ENCODE results near the gene PTTG1IP.

The PTTG1IP gene

GRCh38 chr21:44875316-44875700 lies 1.8 kb upstream of the PTTG1IP start:
- intact Hi-C loops (cut with micrococcal nuclease) = no loop called here
- Mint-ChIP-seq H3K4me1 (ENCODE audit: low read depth) (peaks cover 69% of the 10 kb centered on the region), H3K27me3 (no peaks in the 10 kb centered on the region), H3K4me3 (peak overlapping the region; percentile 97), H3K36me3 (ENCODE audit: low read depth) (peaks cover 30% of the 10 kb centered on the region), H3K9me3 (no peaks in the 10 kb centered on the region), H3K27ac (peak overlapping the region; percentile 100)

DNA sequence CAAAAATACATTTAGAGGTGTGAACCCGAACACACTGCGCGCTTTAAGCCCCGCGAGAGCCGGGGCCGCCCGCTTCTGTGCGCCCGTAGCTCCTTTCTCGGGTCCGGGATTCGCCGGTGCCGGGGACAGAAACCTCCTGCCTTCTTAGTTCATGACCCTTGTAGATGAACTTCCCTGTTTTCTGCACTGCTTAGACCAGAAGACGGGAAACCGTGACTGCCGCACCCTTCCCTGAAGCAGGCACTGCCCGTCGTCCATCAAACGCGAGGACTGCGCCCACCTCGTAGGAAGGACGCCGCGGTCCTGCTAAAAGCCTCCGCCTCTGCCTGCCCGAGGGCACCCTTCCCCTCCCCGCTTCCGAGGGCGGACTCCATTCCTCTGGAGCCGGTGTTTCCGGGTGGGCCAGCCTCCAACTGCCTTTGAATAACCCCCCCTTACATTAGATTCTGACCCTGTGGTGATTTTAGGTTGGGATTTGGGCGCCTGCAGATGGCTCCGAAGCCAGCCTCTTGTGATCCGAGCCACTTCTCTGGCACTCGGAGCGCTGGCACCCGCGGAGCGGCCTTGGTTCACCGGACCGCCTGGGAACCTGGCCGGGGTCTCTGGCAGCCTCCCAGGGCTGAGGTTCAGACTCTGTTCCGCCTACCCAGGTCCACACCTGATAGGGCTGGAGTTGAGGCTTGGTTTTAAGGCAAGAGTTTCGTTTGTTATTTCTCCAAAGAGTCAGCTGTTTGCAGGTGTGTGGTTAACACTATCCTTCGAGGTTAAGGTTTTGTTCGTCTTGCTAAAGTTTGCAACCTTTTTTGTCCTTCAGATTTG lies 1.2 kb upstream of the PTTG1IP start:
- intact Hi-C loops (cut with micrococcal nuclease) = loop anchor here (5.0 kb wide), 2 partner anchors 33 to 72 kb away; partner anchors contain the start of gene UBE2G2
- Mint-ChIP-seq H3K4me3 (peak overlapping the region; percentile 97), H3K9me3 (no peaks in the 10 kb centered on the region), H3K27me3 (no peaks in the 10 kb centered on the region), H3K4me1 (ENCODE audit: low read depth) (peaks cover 70% of the 10 kb centered on the region), H3K36me3 (ENCODE audit: low read depth) (peaks cover 34% of the 10 kb centered on the region), H3K27ac (peak overlapping the region; percentile 100)

GRCh38 chr21:44874240-44874496 lies 678 bp upstream of the PTTG1IP start:
- intact Hi-C loops (cut with micrococcal nuclease) = loop anchor here (5.0 kb wide), 2 partner anchors 33 to 72 kb away; partner anchors contain the start of gene UBE2G2
- Mint-ChIP-seq H3K9me3 (no peaks in the 10 kb centered on the region), H3K27me3 (no peaks in the 10 kb centered on the region), H3K27ac (peak overlapping the region; percentile 100), H3K4me1 (ENCODE audit: low read depth) (peaks cover 67% of the 10 kb centered on the region), H3K4me3 (peak overlapping the region; percentile 97), H3K36me3 (ENCODE audit: low read depth) (peaks cover 35% of the 10 kb centered on the region)

GRCh38 chr21:44872649-44873355 lies 688 bp downstream of the PTTG1IP start:
- peak overlapping the region; percentile 100 for H3K27ac Mint-ChIP-seq
- intact Hi-C loops (cut with micrococcal nuclease) = loop anchor here (1.0 to 5.0 kb wide), 3 partner anchors 34 to 71 kb away; partner anchors contain the start of gene UBE2G2
- H3K27me3 Mint-ChIP-seq = no peaks in the 10 kb centered on the region
- H3K4me1 Mint-ChIP-seq (ENCODE audit: low read depth) = peaks cover 72% of the 10 kb centered on the region
- H3K36me3 Mint-ChIP-seq (ENCODE audit: low read depth) = peaks cover 47% of the 10 kb centered on the region
- H3K4me3 Mint-ChIP-seq = peak overlapping the region; percentile 97
- no peaks in the 10 kb centered on the region for H3K9me3 Mint-ChIP-seq

- intact Hi-C loops (cut with micrococcal nuclease) = loop anchor here (5.0 kb wide), 2 partner anchors 35 to 70 kb away; partner anchors contain the start of gene UBE2G2
- H3K4me3 Mint-ChIP-seq = peak overlapping the region; percentile 97
- no peaks in the 10 kb centered on the region for H3K27me3 Mint-ChIP-seq
- H3K27ac Mint-ChIP-seq = peak overlapping the region; percentile 100
- peaks cover 52% of the 10 kb centered on the region for H3K36me3 Mint-ChIP-seq (ENCODE audit: low read depth)
- H3K4me1 Mint-ChIP-seq (ENCODE audit: low read depth) = peaks cover 74% of the 10 kb centered on the region
- no peaks in the 10 kb centered on the region for H3K9me3 Mint-ChIP-seq
Measured at GRCh38 chr21:44872323-44872648, 1.2 kb downstream of the PTTG1IP start.

DNA sequence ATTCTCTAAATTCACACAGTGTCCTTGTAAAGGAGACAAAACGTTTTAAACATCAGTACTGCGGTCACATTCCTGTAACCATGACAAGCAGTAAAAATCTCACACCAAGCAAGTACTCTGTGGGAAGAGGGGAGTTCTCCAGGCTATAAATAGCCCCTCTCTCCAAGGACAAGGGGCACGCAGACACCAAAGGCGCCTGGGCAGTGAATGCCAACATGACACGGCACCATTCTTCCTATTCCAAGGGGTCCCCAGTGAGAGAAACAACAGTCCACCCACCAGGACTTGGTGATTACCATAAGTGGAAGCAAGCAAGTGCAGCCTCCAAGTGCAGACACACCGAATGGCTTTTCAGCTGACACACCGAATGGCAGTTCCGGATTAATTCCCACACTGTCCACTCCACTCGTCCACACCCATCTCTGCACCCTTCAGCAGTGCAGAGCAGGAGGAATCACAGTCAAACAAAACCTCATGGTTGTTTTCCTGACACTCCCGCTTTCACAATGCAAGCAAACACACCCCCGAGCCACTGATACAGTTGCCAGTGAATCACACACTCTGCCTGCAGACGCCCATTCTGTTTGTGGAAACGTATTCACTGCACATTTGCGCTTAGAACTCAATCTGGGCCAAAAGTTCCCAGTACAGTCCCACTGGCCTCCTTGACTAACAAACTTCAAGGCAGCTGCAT lies 1.8 kb downstream of the PTTG1IP start:
- Mint-ChIP-seq H3K9me3 (no peaks in the 10 kb centered on the region), H3K4me1 (ENCODE audit: low read depth) (peaks cover 74% of the 10 kb centered on the region), H3K36me3 (ENCODE audit: low read depth) (peaks cover 57% of the 10 kb centered on the region), H3K27me3 (no peaks in the 10 kb centered on the region), H3K4me3 (peak overlapping the region; percentile 97), H3K27ac (peak overlapping the region; percentile 100)
- intact Hi-C loops (cut with micrococcal nuclease) = loop anchor here (5.0 kb wide), 2 partner anchors 36 to 69 kb away; partner anchors contain the start of gene UBE2G2

- intact Hi-C loops (cut with micrococcal nuclease) = loop anchor here (5.0 kb wide), 2 partner anchors 36 to 69 kb away; partner anchors contain the start of gene UBE2G2
- H3K9me3 Mint-ChIP-seq = no peaks in the 10 kb centered on the region
- peaks cover 74% of the 10 kb centered on the region for H3K4me1 Mint-ChIP-seq (ENCODE audit: low read depth)
- H3K27me3 Mint-ChIP-seq = no peaks in the 10 kb centered on the region
- H3K27ac Mint-ChIP-seq = peak overlapping the region; percentile 100
- H3K4me3 Mint-ChIP-seq = peak overlapping the region; percentile 97
- peaks cover 65% of the 10 kb centered on the region for H3K36me3 Mint-ChIP-seq (ENCODE audit: low read depth)
Measured at GRCh38 chr21:44870748-44871495, 2.6 kb downstream of the PTTG1IP start.

- Mint-ChIP-seq H3K9me3 (no peaks in the 10 kb centered on the region), H3K36me3 (ENCODE audit: low read depth) (peaks cover 72% of the 10 kb centered on the region), H3K4me3 (peak overlapping the region; percentile 69), H3K27ac (peak overlapping the region; percentile 69), H3K27me3 (no peaks in the 10 kb centered on the region), H3K4me1 (ENCODE audit: low read depth) (peaks cover 78% of the 10 kb centered on the region)
- intact Hi-C loops (cut with micrococcal nuclease) = loop anchor here (5.0 kb wide), 2 partner anchors 37 to 68 kb away; partner anchors contain the start of gene UBE2G2
Measured at GRCh38 chr21:44869781-44870747, 3.4 kb downstream of the PTTG1IP start.

GRCh38 chr21:44868707-44869106 lies 4.8 kb downstream of the PTTG1IP start:
- no peaks in the 10 kb centered on the region for H3K27me3 Mint-ChIP-seq
- peaks cover 75% of the 10 kb centered on the region for H3K36me3 Mint-ChIP-seq (ENCODE audit: low read depth)
- peaks cover 80% of the 10 kb centered on the region for H3K4me1 Mint-ChIP-seq (ENCODE audit: low read depth)
- no peaks in the 10 kb centered on the region for H3K9me3 Mint-ChIP-seq
- peak overlapping the region; percentile 69 for H3K27ac Mint-ChIP-seq
- intact Hi-C loops (cut with micrococcal nuclease) = no loop called here
- peak overlapping the region; percentile 68 for H3K4me3 Mint-ChIP-seq

DNA sequence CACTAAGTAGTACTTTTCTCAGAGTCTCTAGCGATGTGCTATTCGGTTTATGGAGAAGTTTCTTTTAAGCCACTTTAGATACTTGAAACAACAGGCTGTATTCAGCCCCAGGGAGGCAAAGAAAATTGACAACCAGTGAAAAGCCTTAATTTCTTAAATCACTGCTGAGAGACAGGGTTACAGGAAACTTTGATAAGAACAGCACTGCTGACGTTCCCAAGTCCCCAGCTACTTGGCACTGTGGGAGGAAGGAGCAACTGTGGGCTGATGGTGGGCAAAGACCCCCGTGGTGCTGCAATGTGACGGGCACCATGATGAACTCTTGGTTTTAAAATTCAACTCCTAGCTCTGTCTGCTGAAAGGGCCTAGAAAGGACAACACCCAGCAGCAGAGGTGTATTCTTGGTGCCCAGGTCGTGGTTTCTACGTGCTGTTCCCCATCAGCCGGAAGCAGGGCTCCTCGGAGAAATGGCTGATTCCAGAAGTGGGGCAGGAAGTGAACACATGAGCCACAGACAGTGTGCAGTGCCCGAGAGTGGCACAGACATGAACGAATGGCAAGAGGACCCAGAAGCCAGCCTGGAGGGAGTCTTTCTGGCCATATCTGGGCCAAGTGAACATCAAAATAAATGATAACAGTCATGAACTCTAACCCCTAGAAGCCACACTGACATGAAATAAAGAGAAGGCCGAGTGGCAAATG lies 5.3 kb downstream of the PTTG1IP start:
- Mint-ChIP-seq H3K27ac (peak overlapping the region; percentile 69), H3K9me3 (no peaks in the 10 kb centered on the region), H3K4me3 (peak overlapping the region; percentile 68), H3K27me3 (no peaks in the 10 kb centered on the region), H3K4me1 (ENCODE audit: low read depth) (peaks cover 86% of the 10 kb centered on the region), H3K36me3 (ENCODE audit: low read depth) (peaks cover 80% of the 10 kb centered on the region)
- intact Hi-C loops (cut with micrococcal nuclease) = no loop called here

GRCh38 chr21:44867464-44867863 lies 6.0 kb downstream of the PTTG1IP start:
- Mint-ChIP-seq H3K4me1 (ENCODE audit: low read depth) (peaks cover 92% of the 10 kb centered on the region), H3K9me3 (no peaks in the 10 kb centered on the region), H3K4me3 (no peak overlapping the region), H3K36me3 (ENCODE audit: low read depth) (peaks cover 80% of the 10 kb centered on the region), H3K27ac (no peak overlapping the region), H3K27me3 (no peaks in the 10 kb centered on the region)
- intact Hi-C loops (cut with micrococcal nuclease) = no loop called here

DNA sequence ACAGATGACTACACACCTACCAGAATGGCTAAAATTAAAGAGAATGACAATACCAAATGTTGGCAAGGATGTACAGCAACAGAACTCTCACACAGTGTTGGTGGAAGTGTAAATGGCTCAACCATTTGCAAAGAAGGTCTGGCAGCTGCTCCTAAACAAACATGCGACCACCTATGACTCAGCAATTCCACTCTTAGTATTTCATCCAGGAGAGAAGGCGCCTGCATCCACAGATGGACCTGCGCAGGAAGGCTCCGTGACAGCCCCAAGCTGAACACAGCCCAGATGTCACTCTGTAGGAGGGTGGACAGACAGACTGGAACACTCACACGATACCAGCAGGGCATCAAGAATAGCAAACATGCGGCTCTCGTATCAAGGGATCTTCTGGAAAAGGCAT lies 6.7 kb downstream of the PTTG1IP start:
- Mint-ChIP-seq H3K4me1 (ENCODE audit: low read depth) (peaks cover 90% of the 10 kb centered on the region), H3K36me3 (ENCODE audit: low read depth) (peaks cover 80% of the 10 kb centered on the region), H3K27me3 (no peaks in the 10 kb centered on the region), H3K27ac (peak overlapping the region; percentile 72), H3K4me3 (no peak overlapping the region), H3K9me3 (no peaks in the 10 kb centered on the region)
- intact Hi-C loops (cut with micrococcal nuclease) = no loop called here

Measured in dendritic cell treated with granulocyte-macrophage colony-stimulating factor and Interleukin-4, amounts not matched to agents 40 ng/mL and 50 ng/mL, for 4 days (primary cell).